ENCODE results near the gene CGB3. TPM values are rescaled to one million over a fixed set of nuclear protein-coding genes. Genes with fewer than 3 reads are reported as not detected.
"Not testable (repeated sequence)": the region's sequence is repeated elsewhere in the genome, so short reads cannot be mapped to it uniquely, and the experiment has no call there.

CGB3 gene
- total RNA-seq, 4 donors from 2014 or later: not detected

GRCh38 chr19:49058562-49058961 lies 34.4 kb upstream of the CGB3 start:
- WGBS: 41% methylated on average over 10 of the region's 10 CpGs
- Histone ChIP-seq H3K4me3 (no peak overlapping the region), H3K27ac (no peak overlapping the region), H3K27me3 (peaks cover 30% of the 10 kb centered on the region), H3K4me1 (peaks cover 30% of the 10 kb centered on the region), H3K9me3 (no peaks in the 10 kb centered on the region), H3K36me3 (no peaks in the 10 kb centered on the region)
- no peak for DNase-seq (ENCODE audit: low spot score in 2 of 2)
- TF ChIP-seq CTCF (IDR thresholded peaks at IDR 0.05) (no peak), POLR2A (IDR thresholded peaks at IDR 0.05) (no peak), POLR2AphosphoS5 (IDR thresholded peaks at IDR 0.05) (no peak)

- peak within 1 kb of the TSS; percentile 66 for H3K4me3 ChIP-seq
- H3K36me3 ChIP-seq: no peaks in the 10 kb centered on the region
- peaks cover 26% of the 10 kb centered on the region for H3K27me3 ChIP-seq
- peaks cover 29% of the 10 kb centered on the region for H3K4me1 ChIP-seq
- DNase-seq (ENCODE audit: low spot score in 2 of 2): peak in 1 of 2 donors; percentile 84
- no peak within 1 kb of the TSS for H3K27ac ChIP-seq
- 2% methylated on average over 29 of the region's 38 CpGs for WGBS
- TF ChIP-seq EP300 (IDR thresholded peaks at IDR 0.05) (no peak), CTCF (IDR thresholded peaks at IDR 0.05) (no peak), POLR2A (IDR thresholded peaks at IDR 0.05) (no peak), POLR2AphosphoS5 (IDR thresholded peaks at IDR 0.05) (no peak)
- H3K9me3 ChIP-seq: no peaks in the 10 kb centered on the region
Measured at GRCh38 chr19:49057636-49058234, 33.6 kb upstream of the CGB3 start, which contains the start of gene CGB7. Gene CGB7 (minus strand): TSS chr19:49057749. CDS start chr19:49055375, 2,374 bp downstream.

- not testable (repeated sequence) for H3K9me3 ChIP-seq; DNase-seq (ENCODE audit: low spot score in 2 of 2); H3K27ac ChIP-seq; H3K36me3 ChIP-seq
- Histone ChIP-seq H3K27me3 (peaks cover 19% of the 10 kb centered on the region), H3K4me3 (peak overlapping the region; percentile 66), H3K4me1 (peaks cover 29% of the 10 kb centered on the region)
- WGBS: 12% methylated on average over 26 of the region's 34 CpGs
Measured at GRCh38 chr19:49056902-49057596, 32.9 kb upstream of the CGB3 start.

GRCh38 chr19:49056101-49056901 lies 32.2 kb upstream of the CGB3 start:
- no peaks in the 10 kb centered on the region for H3K36me3 ChIP-seq
- peaks cover 29% of the 10 kb centered on the region for H3K4me1 ChIP-seq
- TF ChIP-seq CTCF (IDR thresholded peaks at IDR 0.05): peak in 1 of 2 donors; percentile 36
- no peak for TF ChIP-seq EP300 (IDR thresholded peaks at IDR 0.05)
- H3K27ac ChIP-seq: no peak overlapping the region
- no peaks in the 10 kb centered on the region for H3K9me3 ChIP-seq
- no peak for DNase-seq (ENCODE audit: low spot score in 2 of 2)
- H3K27me3 ChIP-seq: peaks cover 14% of the 10 kb centered on the region
- peak overlapping the region; percentile 66 for H3K4me3 ChIP-seq
- 0% methylated on average over 7 of the region's 63 CpGs for WGBS

- DNase-seq (ENCODE audit: low spot score in 2 of 2); H3K36me3 ChIP-seq; H3K27me3 ChIP-seq; H3K4me3 ChIP-seq; H3K9me3 ChIP-seq; H3K27ac ChIP-seq; H3K4me1 ChIP-seq: not testable (repeated sequence)
- 74% methylated on average over 10 of the region's 24 CpGs for WGBS
Measured at GRCh38 chr19:49050376-49051033, 26.4 kb upstream of the CGB3 start.

- H3K36me3 ChIP-seq; DNase-seq (ENCODE audit: low spot score in 2 of 2); H3K27me3 ChIP-seq; H3K4me1 ChIP-seq; H3K27ac ChIP-seq; H3K4me3 ChIP-seq; H3K9me3 ChIP-seq: not testable (repeated sequence)
- WGBS: 88% methylated on average over 3 of the region's 4 CpGs
Measured at GRCh38 chr19:49049834-49050233, 25.7 kb upstream of the CGB3 start.

GRCh38 chr19:49049011-49049410 lies 24.9 kb upstream of the CGB3 start, which contains the start of gene CGB8:
Gene CGB8 (minus strand): TSS chr19:49049111. CDS start chr19:49048739, 372 bp downstream.
- not testable (repeated sequence) for H3K27ac ChIP-seq; H3K36me3 ChIP-seq; H3K9me3 ChIP-seq; H3K4me1 ChIP-seq; H3K27me3 ChIP-seq; DNase-seq (ENCODE audit: low spot score in 2 of 2); H3K4me3 ChIP-seq
- WGBS: no CpG with 5 or more reads among the region's 12 CpGs

GRCh38 chr19:49043548-49043947 lies 19.4 kb upstream of the CGB3 start, which contains the start of gene CGB5:
Gene CGB5 (plus strand): TSS chr19:49043848. CDS start chr19:49044210, 362 bp downstream.
- not testable (repeated sequence) for DNase-seq (ENCODE audit: low spot score in 2 of 2); H3K36me3 ChIP-seq; H3K27me3 ChIP-seq; H3K4me1 ChIP-seq; H3K9me3 ChIP-seq; H3K27ac ChIP-seq; H3K4me3 ChIP-seq
- WGBS: no CpG with 5 or more reads among the region's 15 CpGs

GRCh38 chr19:49042666-49043065 lies 18.5 kb upstream of the CGB3 start:
- not testable (repeated sequence) for H3K27me3 ChIP-seq; H3K36me3 ChIP-seq; H3K4me3 ChIP-seq; H3K9me3 ChIP-seq; H3K4me1 ChIP-seq; DNase-seq (ENCODE audit: low spot score in 2 of 2); H3K27ac ChIP-seq
- 70% methylated on average over 2 of the region's 4 CpGs for WGBS

Measured in suprapubic skin (tissue), 4 donors.